ENCODE data around the gene TRRAP. TPM values are rescaled to one million over a fixed set of nuclear protein-coding genes. Genes with fewer than 3 reads are reported as not detected.

TRRAP gene
- total and polyA plus RNA-seq, 4 donors, result 8.3 to 43.1 (median 20.9) TPM

DNA sequence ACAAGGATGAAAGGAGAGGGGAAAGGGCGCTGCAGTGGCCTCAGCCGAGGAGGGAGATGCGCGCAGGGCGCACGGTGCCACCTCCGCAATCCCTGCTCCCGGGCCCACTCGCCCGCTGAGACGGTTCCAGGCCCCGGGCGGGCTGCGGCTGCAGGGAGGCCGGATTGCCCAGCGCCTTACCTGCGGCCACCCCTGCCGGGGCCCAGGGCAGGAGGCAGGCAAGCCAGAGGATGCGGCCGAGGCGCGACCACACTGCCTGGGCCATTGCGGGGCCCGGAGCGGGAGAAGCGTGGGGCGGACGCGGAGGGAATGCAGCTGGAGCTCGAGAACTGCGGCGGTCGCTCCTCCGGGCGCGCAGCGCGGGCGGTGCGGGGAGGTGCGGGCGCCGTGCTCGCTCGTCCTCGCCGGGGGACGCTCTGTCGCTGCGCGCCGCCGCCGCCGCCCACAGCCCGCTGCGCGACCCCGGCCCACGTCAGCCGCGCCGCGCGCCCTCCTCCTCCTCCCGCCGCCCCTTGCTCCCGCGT lies 8.7 kb upstream of the TRRAP start, which contains the start of gene TMEM130:
TSS of gene TMEM130 (minus strand) at position 418 of the 524 bp plus-strand sequence. CDS start at position 265, 153 bp downstream.
- Histone ChIP-seq H3K27me3 (ENCODE audit: control insufficient read depth in 3 of 3, insufficient read depth in 3 of 3, low read length in 2 of 3) (peaks cover 0 to 32% (median 21%) of the 10 kb centered on the region in 3 donors), H3K9me3 (ENCODE audit: control insufficient read depth in 4 of 4, insufficient read depth in 3 of 4, low read length in 3 of 4) (no peaks in the 10 kb centered on the region), H3K4me1 (ENCODE audit: control insufficient read depth in 5 of 5, insufficient read depth in 5 of 5, low read length in 5 of 5) (peaks cover 0 to 7% (median 0%) of the 10 kb centered on the region in 5 donors), H3K27ac (ENCODE audit: low read depth in 1 of 2, low read length in 1 of 2) (no peak within 1 kb of the TSS), H3K4me3 (peak within 1 kb of the TSS; percentile 7), H3K36me3 (ENCODE audit: control insufficient read depth in 4 of 4, insufficient read depth in 4 of 4, low read length in 4 of 4) (no peaks in the 10 kb centered on the region), H3K9ac (ENCODE audit: insufficient read depth in 1 of 2, low read length in 2 of 2) (no peak within 1 kb of the TSS)
- TF ChIP-seq, protein P1, sequence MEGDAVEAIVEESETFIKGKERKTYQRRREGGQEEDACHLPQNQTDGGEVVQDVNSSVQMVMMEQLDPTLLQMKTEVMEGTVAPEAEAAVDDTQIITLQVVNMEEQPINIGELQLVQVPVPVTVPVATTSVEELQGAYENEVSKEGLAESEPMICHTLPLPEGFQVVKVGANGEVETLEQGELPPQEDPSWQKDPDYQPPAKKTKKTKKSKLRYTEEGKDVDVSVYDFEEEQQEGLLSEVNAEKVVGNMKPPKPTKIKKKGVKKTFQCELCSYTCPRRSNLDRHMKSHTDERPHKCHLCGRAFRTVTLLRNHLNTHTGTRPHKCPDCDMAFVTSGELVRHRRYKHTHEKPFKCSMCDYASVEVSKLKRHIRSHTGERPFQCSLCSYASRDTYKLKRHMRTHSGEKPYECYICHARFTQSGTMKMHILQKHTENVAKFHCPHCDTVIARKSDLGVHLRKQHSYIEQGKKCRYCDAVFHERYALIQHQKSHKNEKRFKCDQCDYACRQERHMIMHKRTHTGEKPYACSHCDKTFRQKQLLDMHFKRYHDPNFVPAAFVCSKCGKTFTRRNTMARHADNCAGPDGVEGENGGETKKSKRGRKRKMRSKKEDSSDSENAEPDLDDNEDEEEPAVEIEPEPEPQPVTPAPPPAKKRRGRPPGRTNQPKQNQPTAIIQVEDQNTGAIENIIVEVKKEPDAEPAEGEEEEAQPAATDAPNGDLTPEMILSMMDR (IDR thresholded peaks at IDR 0.05; ENCODE audit: control extremely low read depth, extremely low read depth), result no peak
- peak in 1 of 3 donors; percentile 21 for DNase-seq
- ATAC-seq (ENCODE audit: insufficient read depth, low FRiP score), result no peak
- WGBS, 2 donors, result 2% methylated on average over 21 to 63 of the region's 69 CpGs

DNA sequence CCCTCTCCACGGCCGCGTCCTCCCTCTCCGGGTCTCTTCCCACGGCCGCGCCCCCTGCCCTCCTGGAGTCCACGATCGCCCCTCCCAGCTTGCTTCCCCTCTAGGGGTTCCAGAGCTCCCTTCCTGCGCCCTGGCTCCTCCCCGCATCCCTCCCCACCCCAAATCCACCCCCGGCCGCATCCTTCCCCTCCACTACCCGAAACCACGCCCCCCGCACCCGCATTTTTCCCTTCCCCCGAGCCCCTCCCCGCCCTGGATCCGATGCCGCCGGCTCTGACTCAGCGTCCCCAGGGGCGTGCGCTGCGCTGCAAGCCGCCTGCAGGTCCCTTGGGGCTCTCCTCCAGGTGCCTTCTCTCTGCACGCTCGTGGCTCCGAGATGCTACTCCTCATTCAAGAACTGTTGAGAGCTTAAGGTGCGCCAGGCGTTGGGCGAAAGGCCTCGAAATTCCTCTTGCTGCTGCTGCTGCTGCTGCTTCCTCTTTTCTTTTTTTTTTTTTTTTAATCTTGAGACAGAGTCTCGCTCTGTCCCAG lies 8.1 kb upstream of the TRRAP start:
- no peak overlapping the region for H3K4me3 ChIP-seq
- WGBS, 2 donors, result 1% methylated on average over 32 to 35 of the region's 35 CpGs
- peaks cover 0 to 7% (median 0%) of the 10 kb centered on the region in 5 donors for H3K4me1 ChIP-seq (ENCODE audit: control insufficient read depth in 5 of 5, insufficient read depth in 5 of 5, low read length in 5 of 5)
- no peak overlapping the region for H3K27ac ChIP-seq (ENCODE audit: low read depth in 1 of 2, low read length in 1 of 2)
- TF ChIP-seq, protein P1 (IDR thresholded peaks at IDR 0.05; ENCODE audit: control extremely low read depth, extremely low read depth), result no peak
- no peaks in the 10 kb centered on the region for H3K9me3 ChIP-seq (ENCODE audit: control insufficient read depth in 4 of 4, insufficient read depth in 3 of 4, low read length in 3 of 4)
- peak; percentile 36 for ATAC-seq (ENCODE audit: insufficient read depth, low FRiP score)
- no peaks in the 10 kb centered on the region for H3K36me3 ChIP-seq (ENCODE audit: control insufficient read depth in 4 of 4, insufficient read depth in 4 of 4, low read length in 4 of 4)
- peaks cover 0 to 32% (median 21%) of the 10 kb centered on the region in 3 donors for H3K27me3 ChIP-seq (ENCODE audit: control insufficient read depth in 3 of 3, insufficient read depth in 3 of 3, low read length in 2 of 3)
- peak in 2 of 3 donors; percentile 25 to 30 for DNase-seq
- H3K9ac ChIP-seq (ENCODE audit: insufficient read depth in 1 of 2, low read length in 2 of 2), result no peak overlapping the region

DNA sequence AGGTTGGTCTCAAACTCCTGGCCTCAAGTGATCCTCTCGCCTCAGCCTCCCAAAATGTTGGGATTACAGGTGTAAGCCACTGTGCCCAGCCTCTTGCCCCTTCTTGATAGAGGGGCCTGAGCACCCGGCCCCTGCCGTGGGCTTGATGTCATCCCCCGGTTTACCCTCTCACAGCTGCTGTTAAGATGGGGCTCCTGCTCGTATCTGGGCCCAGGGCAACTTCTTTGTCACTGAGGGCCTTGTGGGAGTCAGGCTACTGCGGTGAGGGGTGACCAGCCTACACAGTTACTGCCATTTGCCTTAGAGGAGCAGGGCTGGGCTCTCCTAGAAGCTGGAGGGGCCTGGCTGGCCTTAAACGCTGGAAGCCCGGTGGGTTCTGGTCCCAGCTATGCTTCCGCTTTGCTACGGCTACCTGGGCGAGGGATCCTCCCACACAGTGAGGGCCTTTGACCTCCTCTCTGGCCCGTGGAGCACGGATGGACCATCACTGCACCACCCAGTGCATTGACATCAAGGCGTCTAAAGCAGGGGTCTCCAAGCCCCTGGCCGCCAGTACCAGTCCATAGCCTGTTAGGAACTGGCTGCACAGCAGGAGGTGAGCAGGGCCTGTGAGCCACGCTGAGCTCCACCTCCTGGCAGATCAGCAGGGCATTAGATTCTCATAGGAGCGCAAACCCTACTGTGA lies 7.4 kb upstream of the TRRAP start:
- DNase-seq, result no peak
- peaks cover 0 to 32% (median 21%) of the 10 kb centered on the region in 3 donors for H3K27me3 ChIP-seq (ENCODE audit: control insufficient read depth in 3 of 3, insufficient read depth in 3 of 3, low read length in 2 of 3)
- TF ChIP-seq, protein P1 (IDR thresholded peaks at IDR 0.05; ENCODE audit: control extremely low read depth, extremely low read depth), result no peak
- 84 to 89% methylated on average over 17 of the region's 17 CpGs for WGBS, 2 donors
- no peak overlapping the region for H3K4me3 ChIP-seq
- peaks cover 0 to 7% (median 0%) of the 10 kb centered on the region in 5 donors for H3K4me1 ChIP-seq (ENCODE audit: control insufficient read depth in 5 of 5, insufficient read depth in 5 of 5, low read length in 5 of 5)
- no peak overlapping the region for H3K27ac ChIP-seq (ENCODE audit: low read depth in 1 of 2, low read length in 1 of 2)
- no peaks in the 10 kb centered on the region for H3K9me3 ChIP-seq (ENCODE audit: control insufficient read depth in 4 of 4, insufficient read depth in 3 of 4, low read length in 3 of 4)
- H3K9ac ChIP-seq (ENCODE audit: insufficient read depth in 1 of 2, low read length in 2 of 2), result no peak overlapping the region
- no peaks in the 10 kb centered on the region for H3K36me3 ChIP-seq (ENCODE audit: control insufficient read depth in 4 of 4, insufficient read depth in 4 of 4, low read length in 4 of 4)
- ATAC-seq (ENCODE audit: insufficient read depth, low FRiP score), result no peak
